AG09309 (cell line): ENCODE data around the gene NAXE.
"Not testable (repeated sequence)": the region's sequence is repeated elsewhere in the genome, so short reads cannot be mapped to it uniquely, and the experiment has no call there.

ENCODE experiments used
- DNase-seq: peaks from one replicate; pipeline ENCODE4 v3.0.0-alpha.2; 2010; ENCODE audit warnings: low read depth
- H3K4me3 ChIP-seq: 2 replicates; pipeline ENCODE4 v1.5.1; 2011; ENCODE audit warnings: mild to moderate bottlenecking, low read depth, low read length, moderate library complexity; ENCODE audit not compliant: control insufficient read depth
- TF ChIP-seq, protein P1 (sequence below): IDR thresholded peaks from 2 replicates; pipeline ENCODE4 v1.5.1; 2011; ENCODE audit warnings: mild to moderate bottlenecking, low read depth, low read length, inconsistent platforms; ENCODE audit not compliant: insufficient read depth, control insufficient read depth; ENCODE audit errors: missing control alignments

The NAXE gene

DNA sequence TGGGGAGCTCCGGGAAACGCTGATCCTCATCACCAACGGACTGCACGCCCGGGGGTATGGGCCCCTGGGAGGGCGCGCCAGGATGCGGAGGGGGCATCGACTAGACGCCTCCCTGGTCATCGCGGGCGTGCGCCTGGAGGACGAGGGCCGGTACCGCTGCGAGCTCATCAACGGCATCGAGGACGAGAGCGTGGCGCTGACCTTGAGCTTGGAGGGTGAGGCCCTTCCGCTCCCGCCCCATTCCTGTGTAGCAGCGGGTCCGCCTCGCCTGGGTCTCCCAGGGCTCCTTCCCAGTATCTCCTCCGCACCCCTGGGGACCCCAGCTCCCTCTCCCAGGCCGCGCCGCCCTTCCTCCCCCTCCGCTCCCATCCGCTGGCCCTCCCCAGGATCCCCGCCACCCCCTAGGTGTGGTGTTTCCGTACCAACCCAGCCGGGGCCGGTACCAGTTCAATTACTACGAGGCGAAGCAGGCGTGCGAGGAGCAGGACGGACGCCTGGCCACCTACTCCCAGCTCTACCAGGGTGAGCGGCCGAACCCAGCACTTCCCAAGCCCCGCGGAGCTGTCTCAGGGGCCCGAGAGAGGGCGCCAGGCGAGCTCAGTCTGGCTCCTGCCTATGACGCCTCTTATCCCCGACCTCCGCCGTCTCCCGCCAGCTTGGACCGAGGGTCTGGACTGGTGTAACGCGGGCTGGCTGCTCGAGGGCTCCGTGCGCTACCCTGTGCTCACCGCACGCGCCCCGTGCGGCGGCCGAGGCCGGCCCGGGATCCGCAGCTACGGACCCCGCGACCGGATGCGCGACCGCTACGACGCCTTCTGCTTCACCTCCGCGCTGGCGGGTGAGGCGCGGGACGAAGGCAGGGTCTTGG, 32.6 kb downstream of the NAXE start:
- H3K4me3 ChIP-seq, result peak overlapping the region; percentile 14
- DNase-seq, result no peak
- TF ChIP-seq, protein P1, sequence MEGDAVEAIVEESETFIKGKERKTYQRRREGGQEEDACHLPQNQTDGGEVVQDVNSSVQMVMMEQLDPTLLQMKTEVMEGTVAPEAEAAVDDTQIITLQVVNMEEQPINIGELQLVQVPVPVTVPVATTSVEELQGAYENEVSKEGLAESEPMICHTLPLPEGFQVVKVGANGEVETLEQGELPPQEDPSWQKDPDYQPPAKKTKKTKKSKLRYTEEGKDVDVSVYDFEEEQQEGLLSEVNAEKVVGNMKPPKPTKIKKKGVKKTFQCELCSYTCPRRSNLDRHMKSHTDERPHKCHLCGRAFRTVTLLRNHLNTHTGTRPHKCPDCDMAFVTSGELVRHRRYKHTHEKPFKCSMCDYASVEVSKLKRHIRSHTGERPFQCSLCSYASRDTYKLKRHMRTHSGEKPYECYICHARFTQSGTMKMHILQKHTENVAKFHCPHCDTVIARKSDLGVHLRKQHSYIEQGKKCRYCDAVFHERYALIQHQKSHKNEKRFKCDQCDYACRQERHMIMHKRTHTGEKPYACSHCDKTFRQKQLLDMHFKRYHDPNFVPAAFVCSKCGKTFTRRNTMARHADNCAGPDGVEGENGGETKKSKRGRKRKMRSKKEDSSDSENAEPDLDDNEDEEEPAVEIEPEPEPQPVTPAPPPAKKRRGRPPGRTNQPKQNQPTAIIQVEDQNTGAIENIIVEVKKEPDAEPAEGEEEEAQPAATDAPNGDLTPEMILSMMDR, result peak; percentile 41

DNA sequence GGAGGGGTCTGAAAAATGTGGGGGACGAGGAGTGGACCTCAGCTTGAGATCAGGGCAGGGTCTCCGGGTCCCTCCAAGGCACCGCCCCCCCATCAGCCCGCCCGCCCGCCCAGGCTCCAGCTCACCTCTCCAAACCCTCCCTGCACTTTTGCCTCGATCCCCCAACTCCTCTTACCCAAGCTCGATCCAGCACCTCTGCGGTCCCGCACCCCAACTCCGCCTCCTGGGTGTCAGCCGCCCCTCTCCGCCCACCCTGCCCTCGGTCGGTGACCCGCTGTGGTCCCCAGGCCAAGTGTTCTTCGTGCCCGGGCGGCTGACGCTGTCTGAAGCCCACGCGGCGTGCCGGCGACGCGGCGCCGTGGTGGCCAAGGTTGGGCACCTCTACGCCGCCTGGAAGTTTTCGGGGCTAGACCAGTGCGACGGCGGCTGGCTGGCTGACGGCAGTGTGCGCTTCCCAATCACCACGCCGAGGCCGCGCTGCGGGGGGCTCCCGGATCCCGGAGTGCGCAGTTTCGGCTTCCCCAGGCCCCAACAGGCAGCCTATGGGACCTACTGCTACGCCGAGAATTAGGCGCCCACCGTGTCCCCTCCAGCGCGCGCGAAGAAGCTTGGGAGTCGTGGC, 33.3 kb downstream of the NAXE start:
- TF ChIP-seq, protein P1, result no peak
- no peak for DNase-seq
- H3K4me3 ChIP-seq, result no peak overlapping the region

DNA sequence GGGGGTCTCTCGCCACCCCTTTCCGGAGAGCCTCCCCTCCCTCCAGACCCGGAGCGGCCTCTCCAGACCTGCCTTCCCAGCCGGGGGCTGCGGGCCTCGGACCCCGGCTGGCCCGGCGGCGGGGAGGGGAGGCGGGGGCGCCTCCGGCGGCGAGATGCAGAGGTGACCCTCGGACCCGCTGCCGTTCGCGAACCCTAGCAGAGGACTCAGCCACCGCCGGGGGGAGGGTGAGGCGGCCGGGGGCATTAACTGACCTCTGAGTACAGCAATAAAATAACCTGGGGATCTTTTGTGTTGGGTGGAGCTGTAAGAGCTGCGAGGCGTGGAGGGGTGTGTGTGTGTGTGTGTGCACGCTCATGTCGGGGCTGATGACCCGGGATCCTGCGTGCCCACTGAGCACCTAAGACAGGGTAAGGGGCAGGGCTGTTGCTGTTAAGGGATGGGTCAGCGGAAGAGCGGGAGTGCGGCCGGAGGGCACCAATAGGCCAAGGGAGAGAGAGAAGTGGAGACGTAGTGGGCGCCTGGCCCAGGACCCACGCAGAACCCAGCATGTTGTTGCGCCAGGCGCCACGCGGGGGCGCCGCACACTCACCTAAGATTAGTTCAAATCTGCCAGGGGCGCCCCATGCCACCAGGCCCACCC, 34.0 kb downstream of the NAXE start:
- no peak for DNase-seq
- H3K4me3 ChIP-seq, result no peak overlapping the region
- TF ChIP-seq, protein P1, result peak; percentile 83

DNA sequence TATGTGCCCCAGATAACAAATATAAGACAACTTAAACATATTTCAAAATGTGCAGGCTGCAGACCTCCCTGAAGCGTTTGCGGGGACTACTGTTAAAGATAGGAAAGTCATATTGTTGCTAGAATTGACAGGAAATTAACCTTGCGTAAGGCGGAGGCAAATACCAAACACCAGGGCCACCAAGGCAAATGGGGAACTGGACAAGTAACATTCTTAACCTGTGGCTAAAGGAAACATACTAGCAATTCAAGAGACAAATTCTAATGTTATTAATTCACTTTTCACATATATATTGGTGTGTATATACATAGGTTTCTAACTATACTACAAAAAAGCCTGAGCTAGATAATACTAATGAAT, 34.5 kb downstream of the NAXE start:
- no peak for DNase-seq
- no peak overlapping the region for H3K4me3 ChIP-seq
- TF ChIP-seq, protein P1, result no peak

DNA sequence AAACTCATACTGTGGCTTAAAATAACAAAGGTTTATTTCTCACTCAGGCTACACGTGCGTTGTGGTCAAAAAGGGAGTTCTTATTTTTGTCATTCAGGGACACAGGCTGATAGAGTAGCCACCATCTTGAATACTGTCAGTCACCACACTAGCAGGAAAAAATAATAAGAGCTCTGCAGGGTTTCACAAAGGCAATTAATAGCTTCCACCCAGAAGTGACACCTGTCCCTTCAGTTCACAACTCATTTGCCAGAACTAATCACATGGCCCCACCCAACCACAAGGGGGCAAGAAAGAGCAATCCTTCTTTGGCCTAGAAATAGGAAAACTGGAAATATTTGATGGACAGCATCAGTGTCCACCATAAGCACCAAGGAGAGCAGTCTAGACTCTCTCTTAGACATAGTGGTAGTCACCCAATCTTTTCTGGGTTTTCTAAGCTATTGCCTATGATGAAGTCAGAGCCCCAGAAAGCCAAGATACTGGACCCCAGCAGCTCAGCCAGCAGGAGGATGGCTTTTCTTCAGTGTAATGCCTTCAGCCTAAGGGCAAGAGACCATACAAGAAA, 35.8 kb downstream of the NAXE start:
- no peak overlapping the region for H3K4me3 ChIP-seq
- DNase-seq, result no peak
- TF ChIP-seq, protein P1, result peak; percentile 73

DNA sequence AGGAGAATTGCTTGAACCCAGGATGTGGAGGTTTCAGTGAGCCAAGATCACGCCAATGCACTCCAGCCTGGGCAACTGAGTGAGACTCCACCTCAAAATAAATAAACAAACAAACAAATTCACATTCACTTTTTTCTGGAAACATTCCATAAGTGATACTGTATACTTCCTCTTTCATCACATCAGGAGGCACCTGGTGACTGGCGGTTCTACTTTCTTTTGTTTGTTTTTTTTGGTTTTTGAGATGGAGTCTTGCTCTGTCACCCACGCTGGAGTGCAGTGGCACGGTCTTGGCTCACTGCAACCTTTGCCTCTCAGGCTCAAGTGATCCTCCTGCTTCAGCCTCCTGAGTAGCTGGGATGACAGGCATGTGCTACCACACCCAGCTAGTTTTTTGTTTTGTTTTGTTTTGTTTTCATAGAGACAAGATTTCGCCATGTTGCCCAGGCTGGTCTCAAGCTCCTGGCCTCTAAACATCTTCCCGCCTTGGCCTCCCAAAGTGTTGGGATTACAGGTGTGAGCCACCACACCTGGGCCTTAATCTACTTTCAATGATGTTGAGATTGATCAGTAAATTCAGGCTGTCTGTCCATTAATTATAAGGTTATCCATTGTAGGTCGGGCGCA, 38.4 kb downstream of the NAXE start:
- no peak overlapping the region for H3K4me3 ChIP-seq
- DNase-seq, result no peak
- TF ChIP-seq, protein P1, result no peak

DNA sequence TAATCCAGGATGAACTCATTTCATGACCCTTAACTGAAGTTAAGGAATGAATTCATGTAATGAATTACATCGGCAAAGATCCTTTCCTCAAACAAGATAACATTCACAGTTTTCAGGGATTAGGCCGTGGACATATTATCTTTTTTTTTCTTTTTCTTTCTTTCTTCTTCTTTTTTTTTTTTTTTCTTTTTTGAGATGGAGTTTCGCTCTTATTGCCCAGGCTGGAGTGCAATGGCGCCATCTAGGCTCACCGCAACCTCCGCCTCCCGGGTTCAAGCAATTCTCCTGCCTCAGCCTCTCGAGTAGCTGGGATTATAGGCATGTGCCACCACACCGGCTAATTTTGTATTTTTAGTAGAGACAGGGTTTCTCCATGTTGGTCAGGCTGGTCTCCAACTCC, 39.6 kb downstream of the NAXE start:
- not testable (repeated sequence) for H3K4me3 ChIP-seq, DNase-seq
